ENCODE measurements around the gene PIBF1. TPM values are rescaled to one million over a fixed set of nuclear protein-coding genes. Genes with fewer than 3 reads are reported as not detected.
"Not testable (repeated sequence)": the region's sequence is repeated elsewhere in the genome, so short reads cannot be mapped to it uniquely, and the experiment has no call there.

The PIBF1 gene
- total RNA-seq, 1 donor from 2014 or later = 21.2 TPM

GRCh38 chr13:72889495-72889894 lies 107.6 kb downstream of the PIBF1 start:
- DNase-seq (ENCODE audit: low spot score) = no peak
- H3K4me3 Mint-ChIP-seq = no peak overlapping the region
- no peaks in the 10 kb centered on the region for H3K9me3 Mint-ChIP-seq
- no peaks in the 10 kb centered on the region for H3K27me3 Mint-ChIP-seq (ENCODE audit: insufficient read depth)
- intact Hi-C loops (cut with micrococcal nuclease) = no loop called here
- H3K27ac Mint-ChIP-seq = no peak overlapping the region
- H3K4me1 Mint-ChIP-seq (ENCODE audit: low read depth) = no peaks in the 10 kb centered on the region
- H3K36me3 Mint-ChIP-seq (ENCODE audit: low read depth) = peaks cover 1% of the 10 kb centered on the region

- Mint-ChIP-seq H3K36me3 (ENCODE audit: low read depth) (peaks cover 2% of the 10 kb centered on the region), H3K4me3 (no peak overlapping the region), H3K9me3 (no peaks in the 10 kb centered on the region), H3K4me1 (ENCODE audit: low read depth) (no peaks in the 10 kb centered on the region), H3K27me3 (ENCODE audit: insufficient read depth) (no peaks in the 10 kb centered on the region), H3K27ac (no peak overlapping the region)
- intact Hi-C loops (cut with micrococcal nuclease) = no loop called here
- DNase-seq (ENCODE audit: low spot score) = no peak
These were observed 108.6 kb downstream of the PIBF1 start for GRCh38 chr13:72890546-72890945.

- DNase-seq (ENCODE audit: low spot score) = no peak
- Mint-ChIP-seq H3K9me3 (peaks cover 3% of the 10 kb centered on the region), H3K4me1 (ENCODE audit: low read depth) (no peaks in the 10 kb centered on the region), H3K36me3 (ENCODE audit: low read depth) (peaks cover 10% of the 10 kb centered on the region), H3K27ac (no peak overlapping the region), H3K27me3 (ENCODE audit: insufficient read depth) (no peaks in the 10 kb centered on the region), H3K4me3 (no peak overlapping the region)
- intact Hi-C loops (cut with micrococcal nuclease) = no loop called here
These were observed 109.5 kb downstream of the PIBF1 start for GRCh38 chr13:72891423-72891822.

DNA sequence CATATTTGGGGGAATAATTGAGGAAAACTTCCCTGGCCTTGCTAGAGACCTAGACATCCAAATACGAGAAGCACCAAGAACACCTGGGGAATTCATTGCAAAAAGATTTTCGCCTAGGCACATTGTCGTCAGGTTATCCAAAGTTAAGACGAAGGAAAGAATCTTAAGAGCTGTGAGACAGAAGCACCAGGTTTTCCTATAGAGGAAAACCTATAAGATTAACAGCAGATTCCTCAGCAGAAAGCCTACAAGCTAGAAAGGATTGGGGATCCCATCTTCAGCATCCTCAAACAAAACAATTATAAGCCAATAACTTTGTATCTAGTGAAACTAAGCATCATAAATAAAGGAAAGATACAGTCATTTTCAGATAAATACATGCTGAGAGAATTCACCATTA lies 114.9 kb downstream of the PIBF1 start:
- no peaks in the 10 kb centered on the region for H3K27me3 Mint-ChIP-seq (ENCODE audit: insufficient read depth)
- H3K4me3 Mint-ChIP-seq = no peak overlapping the region
- no peak overlapping the region for H3K27ac Mint-ChIP-seq
- H3K36me3 Mint-ChIP-seq (ENCODE audit: low read depth) = peaks cover 22% of the 10 kb centered on the region
- DNase-seq (ENCODE audit: low spot score) = no peak
- intact Hi-C loops (cut with micrococcal nuclease) = no loop called here
- H3K9me3 Mint-ChIP-seq = peaks cover 21% of the 10 kb centered on the region
- H3K4me1 Mint-ChIP-seq (ENCODE audit: low read depth) = no peaks in the 10 kb centered on the region

- Mint-ChIP-seq H3K9me3 (peaks cover 17% of the 10 kb centered on the region), H3K36me3 (ENCODE audit: low read depth) (peaks cover 13% of the 10 kb centered on the region)
- H3K4me3 Mint-ChIP-seq; DNase-seq (ENCODE audit: low spot score); intact Hi-C loops (cut with micrococcal nuclease); H3K27me3 Mint-ChIP-seq (ENCODE audit: insufficient read depth); H3K27ac Mint-ChIP-seq; H3K4me1 Mint-ChIP-seq (ENCODE audit: low read depth): not testable (repeated sequence)
These were observed 119.6 kb downstream of the PIBF1 start for GRCh38 chr13:72901546-72901945.

- intact Hi-C loops (cut with micrococcal nuclease) = no loop called here
- H3K9me3 Mint-ChIP-seq = no peaks in the 10 kb centered on the region
- H3K27me3 Mint-ChIP-seq (ENCODE audit: insufficient read depth) = no peaks in the 10 kb centered on the region
- H3K4me1 Mint-ChIP-seq (ENCODE audit: low read depth) = no peaks in the 10 kb centered on the region
- no peak overlapping the region for H3K27ac Mint-ChIP-seq
- DNase-seq (ENCODE audit: low spot score) = no peak
- H3K4me3 Mint-ChIP-seq = no peak overlapping the region
- peaks cover 22% of the 10 kb centered on the region for H3K36me3 Mint-ChIP-seq (ENCODE audit: low read depth)
These were observed 126.5 kb downstream of the PIBF1 start for GRCh38 chr13:72908416-72908815.

GRCh38 chr13:72911981-72912380 lies 130.0 kb downstream of the PIBF1 start:
- intact Hi-C loops (cut with micrococcal nuclease) = no loop called here
- Mint-ChIP-seq H3K27me3 (ENCODE audit: insufficient read depth) (no peaks in the 10 kb centered on the region), H3K4me3 (no peak overlapping the region)

DNA sequence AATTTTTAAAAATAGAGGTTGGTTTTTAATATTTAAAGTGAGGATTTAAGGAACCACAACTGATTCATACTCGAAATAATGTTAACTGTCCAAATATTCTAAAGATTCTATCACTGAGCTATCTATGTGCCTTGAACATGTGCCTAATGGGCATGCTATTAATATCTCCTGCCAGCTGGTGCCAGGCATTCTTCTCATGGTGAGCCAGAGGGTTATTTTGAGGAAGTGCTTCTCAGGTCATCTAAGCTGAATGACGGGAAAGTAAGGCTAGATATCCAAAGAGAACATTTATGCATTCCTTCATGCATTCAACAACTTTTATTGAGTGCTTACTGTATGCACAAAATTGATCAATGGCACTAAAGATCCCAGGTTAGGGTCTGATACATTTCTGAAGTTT lies 138.2 kb downstream of the PIBF1 start:
- no peaks in the 10 kb centered on the region for H3K27me3 Mint-ChIP-seq (ENCODE audit: insufficient read depth)
- intact Hi-C loops (cut with micrococcal nuclease) = no loop called here
- H3K36me3 Mint-ChIP-seq (ENCODE audit: low read depth) = peaks cover 22% of the 10 kb centered on the region
- H3K4me3 Mint-ChIP-seq = no peak overlapping the region
- no peak for DNase-seq (ENCODE audit: low spot score)
- H3K9me3 Mint-ChIP-seq = no peaks in the 10 kb centered on the region
- H3K27ac Mint-ChIP-seq = no peak overlapping the region
- H3K4me1 Mint-ChIP-seq (ENCODE audit: low read depth) = peaks cover 6% of the 10 kb centered on the region

More at GRCh38 chr13:72911981-72912380, 130.0 kb downstream of the PIBF1 start:
- no peaks in the 10 kb centered on the region for H3K9me3 Mint-ChIP-seq
- no peak for DNase-seq (ENCODE audit: low spot score)
- H3K36me3 Mint-ChIP-seq (ENCODE audit: low read depth) = peaks cover 23% of the 10 kb centered on the region
- no peaks in the 10 kb centered on the region for H3K4me1 Mint-ChIP-seq (ENCODE audit: low read depth)
- H3K27ac Mint-ChIP-seq = no peak overlapping the region

DNA sequence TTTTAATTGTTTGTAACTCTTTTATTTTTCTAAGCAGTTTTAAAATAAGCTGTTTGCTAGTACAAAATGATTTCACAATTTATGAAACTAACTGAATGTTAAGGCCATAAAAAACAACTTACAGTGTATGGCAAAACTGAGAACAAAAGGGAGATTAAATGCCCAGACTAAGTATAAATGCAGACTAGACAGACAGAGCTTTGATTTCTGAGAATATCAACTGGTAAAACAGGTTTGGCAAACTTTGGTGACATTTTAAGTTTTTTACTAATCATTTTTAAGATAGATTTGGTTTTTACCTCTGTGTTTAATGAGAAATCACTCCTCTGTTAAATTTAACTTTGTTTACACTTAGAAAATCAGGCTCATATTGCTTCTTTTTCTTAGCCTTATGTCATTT lies 149.4 kb downstream of the PIBF1 start:
- Mint-ChIP-seq H3K27me3 (ENCODE audit: insufficient read depth) (no peaks in the 10 kb centered on the region), H3K27ac (no peak overlapping the region), H3K36me3 (ENCODE audit: low read depth) (peaks cover 21% of the 10 kb centered on the region), H3K4me1 (ENCODE audit: low read depth) (no peaks in the 10 kb centered on the region), H3K9me3 (peaks cover 3% of the 10 kb centered on the region), H3K4me3 (no peak overlapping the region)
- no peak for DNase-seq (ENCODE audit: low spot score)
- intact Hi-C loops (cut with micrococcal nuclease) = no loop called here

- Mint-ChIP-seq H3K36me3 (ENCODE audit: low read depth) (peaks cover 19% of the 10 kb centered on the region), H3K27me3 (ENCODE audit: insufficient read depth) (no peaks in the 10 kb centered on the region), H3K4me3 (no peak overlapping the region), H3K9me3 (peaks cover 3% of the 10 kb centered on the region), H3K4me1 (ENCODE audit: low read depth) (no peaks in the 10 kb centered on the region), H3K27ac (no peak overlapping the region)
- intact Hi-C loops (cut with micrococcal nuclease) = no loop called here
- no peak for DNase-seq (ENCODE audit: low spot score)
These were observed 150.3 kb downstream of the PIBF1 start for GRCh38 chr13:72932250-72932649.

DNA sequence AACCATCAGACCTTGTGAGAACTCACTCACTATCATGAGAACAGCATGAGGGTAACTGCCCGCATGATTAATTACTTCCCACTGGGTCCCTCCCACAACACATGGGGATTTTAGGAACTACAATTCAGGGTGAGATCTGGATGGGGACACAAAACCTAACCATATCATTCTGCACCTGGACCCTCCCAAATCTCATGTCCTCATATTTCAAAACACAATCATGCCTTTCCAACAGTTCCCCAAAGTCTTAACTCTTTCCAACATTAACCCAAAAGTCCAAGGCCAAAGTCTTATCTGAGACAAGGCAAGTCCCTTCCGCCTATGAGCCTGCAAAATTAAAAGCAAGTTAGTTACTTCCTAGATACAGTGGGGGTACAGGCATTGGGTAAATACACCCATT lies 164.3 kb downstream of the PIBF1 start:
- peaks cover 27% of the 10 kb centered on the region for H3K36me3 Mint-ChIP-seq (ENCODE audit: low read depth)
- H3K4me1 Mint-ChIP-seq (ENCODE audit: low read depth); intact Hi-C loops (cut with micrococcal nuclease); H3K27me3 Mint-ChIP-seq (ENCODE audit: insufficient read depth); DNase-seq (ENCODE audit: low spot score); H3K4me3 Mint-ChIP-seq; H3K27ac Mint-ChIP-seq: not testable (repeated sequence)
- peaks cover 16% of the 10 kb centered on the region for H3K9me3 Mint-ChIP-seq

DNA sequence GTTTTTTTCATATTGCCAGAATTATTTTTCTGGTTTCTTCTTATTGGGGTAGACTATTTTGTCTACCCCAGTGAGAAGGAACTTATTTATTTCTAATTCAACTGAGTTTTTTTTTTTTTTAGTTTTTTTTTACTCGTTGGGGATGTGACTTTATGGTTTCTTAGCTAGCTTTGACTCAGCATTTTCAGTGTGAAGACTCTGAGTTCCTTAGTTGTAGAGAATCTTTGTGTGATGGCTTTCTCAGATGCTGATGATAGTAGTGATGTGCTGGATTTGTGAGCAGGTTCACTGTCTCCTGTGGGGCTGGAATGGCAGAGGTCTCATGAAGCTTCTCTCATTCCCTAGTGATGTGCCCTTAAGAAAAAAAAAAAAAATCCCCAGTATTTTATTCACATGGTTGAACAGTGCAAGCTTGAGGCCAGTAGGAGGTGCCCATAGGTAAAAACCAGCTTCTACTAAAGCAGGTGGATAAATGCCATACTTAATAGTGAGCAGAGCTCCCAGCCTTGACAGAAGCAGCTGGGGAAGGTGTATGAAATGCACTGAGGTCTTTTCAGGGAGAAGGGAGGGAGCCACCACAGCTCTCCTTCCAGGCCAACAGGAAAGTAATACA lies 170.7 kb downstream of the PIBF1 start:
- no peak overlapping the region for H3K27ac Mint-ChIP-seq
- H3K9me3 Mint-ChIP-seq = peaks cover 12% of the 10 kb centered on the region
- H3K27me3 Mint-ChIP-seq (ENCODE audit: insufficient read depth) = no peaks in the 10 kb centered on the region
- no peak for DNase-seq (ENCODE audit: low spot score)
- no peak overlapping the region for H3K4me3 Mint-ChIP-seq
- intact Hi-C loops (cut with micrococcal nuclease) = no loop called here
- H3K4me1 Mint-ChIP-seq (ENCODE audit: low read depth) = no peaks in the 10 kb centered on the region
- H3K36me3 Mint-ChIP-seq (ENCODE audit: low read depth) = peaks cover 26% of the 10 kb centered on the region

GRCh38 chr13:72953391-72953965 lies 171.5 kb downstream of the PIBF1 start:
- Mint-ChIP-seq H3K9me3 (peaks cover 6% of the 10 kb centered on the region), H3K4me3 (no peak overlapping the region), H3K27me3 (ENCODE audit: insufficient read depth) (no peaks in the 10 kb centered on the region), H3K4me1 (ENCODE audit: low read depth) (no peaks in the 10 kb centered on the region), H3K27ac (no peak overlapping the region), H3K36me3 (ENCODE audit: low read depth) (peaks cover 24% of the 10 kb centered on the region)
- DNase-seq (ENCODE audit: low spot score) = no peak
- intact Hi-C loops (cut with micrococcal nuclease) = no loop called here

DNA sequence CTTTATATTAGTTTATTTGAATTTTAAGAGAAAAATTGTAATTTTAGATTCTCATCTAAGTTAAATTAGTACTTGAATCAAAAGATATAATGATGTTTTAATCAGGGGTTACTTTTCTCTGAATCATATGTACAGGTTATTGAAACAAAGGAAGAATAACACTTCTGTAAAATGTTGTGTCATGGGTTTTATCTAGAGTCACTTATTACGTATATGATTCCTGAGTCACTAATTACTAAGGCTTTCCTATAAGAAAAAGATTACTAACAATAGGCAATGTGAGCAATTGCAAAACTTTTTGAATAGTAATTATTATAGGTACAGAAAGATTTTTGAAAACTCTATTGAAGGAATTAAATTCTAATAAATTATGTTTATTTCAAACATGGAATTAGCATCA lies 177.7 kb downstream of the PIBF1 start:
- peaks cover 17% of the 10 kb centered on the region for H3K36me3 Mint-ChIP-seq (ENCODE audit: low read depth)
- H3K27ac Mint-ChIP-seq = no peak overlapping the region
- intact Hi-C loops (cut with micrococcal nuclease) = no loop called here
- H3K4me3 Mint-ChIP-seq = no peak overlapping the region
- peaks cover 4% of the 10 kb centered on the region for H3K9me3 Mint-ChIP-seq
- no peaks in the 10 kb centered on the region for H3K4me1 Mint-ChIP-seq (ENCODE audit: low read depth)
- no peak for DNase-seq (ENCODE audit: low spot score)
- H3K27me3 Mint-ChIP-seq (ENCODE audit: insufficient read depth) = no peaks in the 10 kb centered on the region
